SK-N-SH treated with all-trans-retinoic acid at 6 μM for 48 hours (cell line): ENCODE results near the gene CDK12.

Source experiments
- CSDC2 ChIP-seq: fragments of 250-450 bp; sonication (Bioruptor Pico); IDR thresholded peaks from 2 replicates; pipeline ENCODE4 v1.5.0; 2020; ENCODE audit warnings: mild to moderate bottlenecking, moderate library complexity
- ISL1 ChIP-seq: fragments of 250-450 bp; sonication (Bioruptor Pico); IDR thresholded peaks from 2 replicates; pipeline ENCODE4 v2.1.2; 2022; ENCODE audit warnings: mild to moderate bottlenecking, moderate library complexity
- PPARA ChIP-seq: fragments of 250-450 bp; sonication (Bioruptor Pico); IDR thresholded peaks from 2 replicates; pipeline ENCODE4 v1.5.0; 2020; ENCODE audit warnings: mild to moderate bottlenecking, borderline replicate concordance
- ZFP30 ChIP-seq: fragments of 450-650 bp; formaldehyde crosslinking; IDR thresholded peaks from 2 replicates; pipeline ENCODE4 v1.5.0; 2022; ENCODE audit warnings: mild to moderate bottlenecking, moderate library complexity
- ZNF8 ChIP-seq: fragments of 450-650 bp; formaldehyde crosslinking; IDR thresholded peaks from 2 replicates; pipeline ENCODE4 v1.5.0; 2020; ENCODE audit warnings: mild to moderate bottlenecking, moderate library complexity
- TF ChIP-seq, protein P1 (sequence below): fragments of 250-450 bp; sonication (Bioruptor Pico); IDR thresholded peaks from 2 replicates; pipeline ENCODE4 v1.5.1; 2020; ENCODE audit warnings: low read depth, mild to moderate bottlenecking, moderate library complexity

DNA sequence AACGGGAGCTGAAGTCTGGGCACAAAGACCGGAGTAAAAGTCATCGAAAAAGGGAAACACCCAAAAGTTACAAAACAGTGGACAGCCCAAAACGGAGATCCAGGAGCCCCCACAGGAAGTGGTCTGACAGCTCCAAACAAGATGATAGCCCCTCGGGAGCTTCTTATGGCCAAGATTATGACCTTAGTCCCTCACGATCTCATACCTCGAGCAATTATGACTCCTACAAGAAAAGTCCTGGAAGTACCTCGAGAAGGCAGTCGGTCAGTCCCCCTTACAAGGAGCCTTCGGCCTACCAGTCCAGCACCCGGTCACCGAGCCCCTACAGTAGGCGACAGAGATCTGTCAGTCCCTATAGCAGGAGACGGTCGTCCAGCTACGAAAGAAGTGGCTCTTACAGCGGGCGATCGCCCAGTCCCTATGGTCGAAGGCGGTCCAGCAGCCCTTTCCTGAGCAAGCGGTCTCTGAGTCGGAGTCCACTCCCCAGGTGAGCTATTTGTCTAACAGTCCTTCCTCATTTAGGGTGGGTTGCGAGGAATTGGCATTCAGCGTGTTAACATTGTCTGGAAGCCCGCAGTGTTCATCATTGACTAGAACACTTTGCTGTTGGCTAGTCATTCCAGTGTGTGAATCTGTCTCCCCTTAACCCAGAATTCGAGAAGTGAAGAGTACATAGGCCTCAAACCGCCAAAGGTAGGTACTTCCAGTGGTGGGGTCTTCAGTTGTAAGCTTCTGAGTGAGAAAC lies 1.5 kb downstream of the CDK12 start:
- TF ChIP-seq PPARA (CRISPR knock-in tag) (no peak), ZFP30 (CRISPR knock-in tag) (no peak), ZNF8 (CRISPR knock-in tag) (no peak), CSDC2 (CRISPR knock-in tag) (no peak), ISL1 (CRISPR knock-in tag) (no peak)
- TF ChIP-seq, protein P1, sequence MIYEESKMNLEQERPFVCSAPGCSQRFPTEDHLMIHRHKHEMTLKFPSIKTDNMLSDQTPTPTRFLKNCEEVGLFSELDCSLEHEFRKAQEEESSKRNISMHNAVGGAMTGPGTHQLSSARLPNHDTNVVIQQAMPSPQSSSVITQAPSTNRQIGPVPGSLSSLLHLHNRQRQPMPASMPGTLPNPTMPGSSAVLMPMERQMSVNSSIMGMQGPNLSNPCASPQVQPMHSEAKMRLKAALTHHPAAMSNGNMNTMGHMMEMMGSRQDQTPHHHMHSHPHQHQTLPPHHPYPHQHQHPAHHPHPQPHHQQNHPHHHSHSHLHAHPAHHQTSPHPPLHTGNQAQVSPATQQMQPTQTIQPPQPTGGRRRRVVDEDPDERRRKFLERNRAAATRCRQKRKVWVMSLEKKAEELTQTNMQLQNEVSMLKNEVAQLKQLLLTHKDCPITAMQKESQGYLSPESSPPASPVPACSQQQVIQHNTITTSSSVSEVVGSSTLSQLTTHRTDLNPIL: no peak
